ENCODE data around the gene MIDN.

DNA sequence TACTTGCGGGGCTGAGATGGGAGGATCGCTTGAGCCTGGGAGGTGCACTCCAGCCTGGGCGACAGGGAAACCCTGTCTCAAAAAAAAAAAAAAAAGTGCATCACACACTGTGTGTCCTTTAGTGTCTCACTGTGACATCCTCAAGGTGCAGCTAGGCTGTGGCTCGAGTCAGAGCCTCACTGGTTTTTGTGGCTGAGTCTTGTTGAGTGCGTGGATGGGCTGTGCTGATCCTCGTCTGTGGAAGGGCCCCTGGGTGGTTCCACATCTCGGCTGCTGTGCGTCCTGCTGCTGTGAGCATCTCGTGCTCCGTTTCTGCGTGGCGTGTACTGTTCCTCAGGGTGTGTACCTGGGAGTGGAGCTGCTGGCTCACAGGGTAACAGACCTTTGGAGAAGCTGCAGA is 31.6 kb upstream of the MIDN start:
- TF ChIP-seq POLR2AphosphoS2 (conservative IDR thresholded peaks at IDR 0.05; ENCODE audit: low read length) (no peak), POLR2A (IDR thresholded peaks at IDR 0.05; ENCODE audit: low read length) (no peak), JUN (IDR thresholded peaks at IDR 0.05) (no peak), KDM5A (IDR thresholded peaks at IDR 0.05) (no peak), EP300 (IDR thresholded peaks at IDR 0.05) (no peak), EHMT2 (IDR thresholded peaks at IDR 0.05; ENCODE audit: low read depth) (no peak), CHD4 (IDR thresholded peaks at IDR 0.05; ENCODE audit: borderline replicate concordance) (no peak)
- TF ChIP-seq, protein P1, sequence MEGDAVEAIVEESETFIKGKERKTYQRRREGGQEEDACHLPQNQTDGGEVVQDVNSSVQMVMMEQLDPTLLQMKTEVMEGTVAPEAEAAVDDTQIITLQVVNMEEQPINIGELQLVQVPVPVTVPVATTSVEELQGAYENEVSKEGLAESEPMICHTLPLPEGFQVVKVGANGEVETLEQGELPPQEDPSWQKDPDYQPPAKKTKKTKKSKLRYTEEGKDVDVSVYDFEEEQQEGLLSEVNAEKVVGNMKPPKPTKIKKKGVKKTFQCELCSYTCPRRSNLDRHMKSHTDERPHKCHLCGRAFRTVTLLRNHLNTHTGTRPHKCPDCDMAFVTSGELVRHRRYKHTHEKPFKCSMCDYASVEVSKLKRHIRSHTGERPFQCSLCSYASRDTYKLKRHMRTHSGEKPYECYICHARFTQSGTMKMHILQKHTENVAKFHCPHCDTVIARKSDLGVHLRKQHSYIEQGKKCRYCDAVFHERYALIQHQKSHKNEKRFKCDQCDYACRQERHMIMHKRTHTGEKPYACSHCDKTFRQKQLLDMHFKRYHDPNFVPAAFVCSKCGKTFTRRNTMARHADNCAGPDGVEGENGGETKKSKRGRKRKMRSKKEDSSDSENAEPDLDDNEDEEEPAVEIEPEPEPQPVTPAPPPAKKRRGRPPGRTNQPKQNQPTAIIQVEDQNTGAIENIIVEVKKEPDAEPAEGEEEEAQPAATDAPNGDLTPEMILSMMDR (IDR thresholded peaks at IDR 0.05): no peak
- TF ChIP-seq, protein P2, sequence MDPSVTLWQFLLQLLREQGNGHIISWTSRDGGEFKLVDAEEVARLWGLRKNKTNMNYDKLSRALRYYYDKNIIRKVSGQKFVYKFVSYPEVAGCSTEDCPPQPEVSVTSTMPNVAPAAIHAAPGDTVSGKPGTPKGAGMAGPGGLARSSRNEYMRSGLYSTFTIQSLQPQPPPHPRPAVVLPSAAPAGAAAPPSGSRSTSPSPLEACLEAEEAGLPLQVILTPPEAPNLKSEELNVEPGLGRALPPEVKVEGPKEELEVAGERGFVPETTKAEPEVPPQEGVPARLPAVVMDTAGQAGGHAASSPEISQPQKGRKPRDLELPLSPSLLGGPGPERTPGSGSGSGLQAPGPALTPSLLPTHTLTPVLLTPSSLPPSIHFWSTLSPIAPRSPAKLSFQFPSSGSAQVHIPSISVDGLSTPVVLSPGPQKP (IDR thresholded peaks at IDR 0.05; ENCODE audit: low read depth, low read length): no peak
- TF ChIP-seq, protein P3, sequence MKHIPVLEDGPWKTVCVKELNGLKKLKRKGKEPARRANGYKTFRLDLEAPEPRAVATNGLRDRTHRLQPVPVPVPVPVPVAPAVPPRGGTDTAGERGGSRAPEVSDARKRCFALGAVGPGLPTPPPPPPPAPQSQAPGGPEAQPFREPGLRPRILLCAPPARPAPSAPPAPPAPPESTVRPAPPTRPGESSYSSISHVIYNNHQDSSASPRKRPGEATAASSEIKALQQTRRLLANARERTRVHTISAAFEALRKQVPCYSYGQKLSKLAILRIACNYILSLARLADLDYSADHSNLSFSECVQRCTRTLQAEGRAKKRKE (CRISPR knock-in tag; IDR thresholded peaks at IDR 0.05; ENCODE audit: low read depth): no peak

All from A549 (cell line).